ENCODE results near the gene PPIP5K2. TPM values are rescaled to one million over a fixed set of nuclear protein-coding genes. Genes with fewer than 3 reads are reported as not detected.
A peak's percentile ranks its signal among the peaks of the same experiment; 100 is the strongest.

The PPIP5K2 gene
- total RNA-seq, 1 donor from 2014 or later: 67.7 TPM

- peak within 1 kb of the TSS; percentile 88 for H3K9ac ChIP-seq (ENCODE audit: low read length)
- peaks cover 28% of the 10 kb centered on the region for H3K4me1 Mint-ChIP-seq (ENCODE audit: low read depth, unreplicated experiment)
- H3K79me2 ChIP-seq (ENCODE audit: insufficient read depth, low read length): peaks cover 49% of the 10 kb centered on the region
- peaks cover 34% of the 10 kb centered on the region for H4K20me1 ChIP-seq (ENCODE audit: insufficient read depth, low read length)
- no peaks in the 10 kb centered on the region for H3K27me3 ChIP-seq (ENCODE audit: insufficient read depth, low read length)
- no peaks in the 10 kb centered on the region for H3K9me3 Mint-ChIP-seq (ENCODE audit: unreplicated experiment)
- H2AFZ ChIP-seq (ENCODE audit: low read depth, low read length): peak within 1 kb of the TSS; percentile 71
- H3K9me3 ChIP-seq (ENCODE audit: insufficient read depth, low read depth, low read length): no peaks in the 10 kb centered on the region
- peak; percentile 95 for DNase-seq (ENCODE audit: low read depth)
- no peaks in the 10 kb centered on the region for H3K27me3 Mint-ChIP-seq (ENCODE audit: low read depth, unreplicated experiment)
- peak within 1 kb of the TSS; percentile 95 for H3K4me3 Mint-ChIP-seq (ENCODE audit: unreplicated experiment)
- H3K27ac ChIP-seq (ENCODE audit: low read depth, low read length): peak within 1 kb of the TSS; percentile 83
- peak within 1 kb of the TSS; percentile 98 for H3K4me2 ChIP-seq (ENCODE audit: low read length)
- no peaks in the 10 kb centered on the region for H3K36me3 ChIP-seq (ENCODE audit: insufficient read depth, low read length)
- TF ChIP-seq EZH2 (IDR thresholded peaks at IDR 0.05; ENCODE audit: insufficient read depth, low read length): no peak
- no peak for TF ChIP-seq CTCF (IDR thresholded peaks at IDR 0.05; ENCODE audit: insufficient read depth, low read depth, low read length)
- H3K36me3 Mint-ChIP-seq (ENCODE audit: low read depth, unreplicated experiment): no peaks in the 10 kb centered on the region
- peak within 1 kb of the TSS; percentile 84 for H3K4me3 ChIP-seq (ENCODE audit: insufficient read depth, low read depth, low read length)
- H3K27ac Mint-ChIP-seq (ENCODE audit: unreplicated experiment): peak within 1 kb of the TSS; percentile 81
- peaks cover 5% of the 10 kb centered on the region for H3K4me1 ChIP-seq (ENCODE audit: insufficient read depth, low read length)
- no peak for FAIRE-seq
Measured at GRCh38 chr5:103258368-103258956, 138.4 kb downstream of the PPIP5K2 start, which contains the start of gene MACIR. Gene MACIR, plus strand, starts transcription at chr5:103258763. Its CDS starts 17,157 bp downstream, at chr5:103275920.

- Histone ChIP-seq H3K27me3 (ENCODE audit: insufficient read depth, low read length) (no peaks in the 10 kb centered on the region), H3K4me3 (ENCODE audit: insufficient read depth, low read depth, low read length) (peak overlapping the region; percentile 84), H3K4me2 (ENCODE audit: low read length) (peak overlapping the region; percentile 98), H3K36me3 (ENCODE audit: insufficient read depth, low read length) (no peaks in the 10 kb centered on the region), H3K9me3 (ENCODE audit: insufficient read depth, low read depth, low read length) (no peaks in the 10 kb centered on the region), H3K4me1 (ENCODE audit: insufficient read depth, low read length) (peaks cover 5% of the 10 kb centered on the region), H3K79me2 (ENCODE audit: insufficient read depth, low read length) (peaks cover 56% of the 10 kb centered on the region), H3K27ac (ENCODE audit: low read depth, low read length) (peak overlapping the region; percentile 83), H4K20me1 (ENCODE audit: insufficient read depth, low read length) (peaks cover 34% of the 10 kb centered on the region), H2AFZ (ENCODE audit: low read depth, low read length) (peak overlapping the region; percentile 71), H3K9ac (ENCODE audit: low read length) (peak overlapping the region; percentile 88)
- no peak overlapping the region for H3K27ac Mint-ChIP-seq (ENCODE audit: unreplicated experiment)
- no peaks in the 10 kb centered on the region for H3K9me3 Mint-ChIP-seq (ENCODE audit: unreplicated experiment)
- TF ChIP-seq EZH2 (IDR thresholded peaks at IDR 0.05; ENCODE audit: insufficient read depth, low read length): no peak
- no peak for TF ChIP-seq CTCF (IDR thresholded peaks at IDR 0.05; ENCODE audit: insufficient read depth, low read depth, low read length)
- DNase-seq (ENCODE audit: low read depth): peak; percentile 28
- no peak for FAIRE-seq
- peaks cover 30% of the 10 kb centered on the region for H3K4me1 Mint-ChIP-seq (ENCODE audit: low read depth, unreplicated experiment)
- H3K4me3 Mint-ChIP-seq (ENCODE audit: unreplicated experiment): peak overlapping the region; percentile 95
- no peaks in the 10 kb centered on the region for H3K27me3 Mint-ChIP-seq (ENCODE audit: low read depth, unreplicated experiment)
- no peaks in the 10 kb centered on the region for H3K36me3 Mint-ChIP-seq (ENCODE audit: low read depth, unreplicated experiment)
Measured at GRCh38 chr5:103258957-103259704, 139.0 kb downstream of the PPIP5K2 start.

Data from astrocyte (in vitro differentiated cells and primary cell).